ENCODE data around the gene OR4X1.
"Not testable (repeated sequence)": the region's sequence is repeated elsewhere in the genome, so short reads cannot be mapped to it uniquely, and the experiment has no call there.

Gene OR4X1

GRCh38 chr11:48263423-48263911 lies at the start of gene OR4X1:
Gene OR4X1, plus strand, starts transcription at chr11:48263861. Its CDS starts 0 bp downstream, at chr11:48263861.
- DNase-seq (ENCODE audit: low read depth) = no peak

DNA sequence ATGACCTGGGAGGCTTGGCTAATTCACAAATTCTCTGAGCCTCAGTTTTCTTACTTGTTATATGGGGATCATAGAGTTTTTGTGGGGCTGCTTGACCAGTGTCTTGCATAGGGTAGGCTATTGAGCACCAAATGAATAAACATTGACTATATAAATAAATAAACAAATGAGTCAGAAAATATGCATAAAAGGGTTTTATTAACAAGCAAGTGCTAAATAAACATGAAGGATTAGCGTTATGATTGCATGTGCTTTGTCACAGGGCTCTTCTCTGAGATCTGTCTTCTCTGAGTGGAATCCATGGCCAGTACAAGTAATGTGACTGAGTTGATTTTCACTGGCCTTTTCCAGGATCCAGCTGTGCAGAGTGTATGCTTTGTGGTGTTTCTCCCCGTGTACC lies 47.2 kb upstream of the OR4X1 start, which contains the start of gene OR4B1:
TSS of gene OR4B1 (plus strand) at position 301 of the 400 bp plus-strand sequence. CDS start at position 301, 0 bp downstream.
- DNase-seq (ENCODE audit: low read depth) = no peak

DNA sequence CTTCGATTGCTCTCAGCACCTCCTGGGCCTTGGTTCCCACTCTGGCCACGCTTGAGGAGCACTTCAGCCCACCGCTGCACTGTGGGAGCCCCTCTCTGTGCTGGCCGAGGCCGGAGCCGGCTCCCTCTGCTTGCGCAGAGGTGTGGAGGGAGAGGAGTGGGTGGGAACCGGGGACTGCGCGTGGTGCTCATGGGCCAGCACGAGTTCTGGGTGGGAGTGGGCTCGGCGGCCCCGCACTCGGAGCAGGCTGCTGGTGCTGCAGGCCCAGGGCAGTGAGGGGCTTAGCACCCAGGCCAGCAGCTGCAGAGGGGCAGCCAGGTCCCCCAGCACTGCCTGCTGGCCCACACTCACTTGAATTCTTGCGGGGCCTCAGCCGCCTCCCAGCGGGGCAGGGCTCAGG lies 34.9 kb upstream of the OR4X1 start:
- no peak for DNase-seq (ENCODE audit: low read depth)

DNA sequence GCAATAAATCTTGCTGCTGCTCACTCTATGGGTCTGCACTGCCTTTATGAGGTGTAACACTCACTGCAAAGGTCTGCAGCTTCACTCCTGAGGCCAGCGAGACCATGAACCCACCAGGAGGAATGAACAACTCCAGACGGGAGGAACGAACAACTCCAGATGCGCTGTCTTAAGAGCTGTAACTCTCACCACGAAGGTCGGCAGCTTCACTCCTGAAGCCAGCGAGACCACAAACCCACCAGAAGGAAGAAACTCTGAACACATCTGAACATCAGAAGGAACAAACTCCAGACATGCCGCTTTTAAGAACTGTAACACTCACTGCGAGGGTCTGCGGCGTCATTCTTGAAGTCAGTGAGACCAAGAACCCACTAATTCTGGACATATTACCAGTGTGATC lies 33.6 kb upstream of the OR4X1 start:
- not testable (repeated sequence) for DNase-seq (ENCODE audit: low read depth)

DNA sequence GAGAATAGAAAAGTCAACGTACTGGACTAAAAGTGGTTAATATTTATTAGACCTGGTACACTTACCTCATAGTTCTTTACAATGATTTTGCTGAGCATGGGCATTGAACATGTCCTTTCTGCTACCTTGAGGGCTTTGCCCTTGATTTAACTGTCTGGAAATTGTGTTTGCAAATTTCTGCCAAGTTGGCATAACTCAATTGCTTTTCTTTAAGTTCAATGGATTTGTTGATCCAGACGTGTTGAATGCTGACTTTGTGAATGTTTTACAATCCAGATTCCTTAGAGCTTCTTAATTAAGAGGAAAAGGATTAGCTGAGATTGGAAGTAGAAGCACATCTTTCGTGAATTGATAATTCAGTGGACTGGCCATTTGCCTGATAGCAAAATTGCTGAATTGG lies 25.9 kb upstream of the OR4X1 start:
- DNase-seq (ENCODE audit: low read depth) = no peak

- DNase-seq (ENCODE audit: low read depth) = no peak
Measured at GRCh38 chr11:48242501-48242900, 21.2 kb upstream of the OR4X1 start.

DNA sequence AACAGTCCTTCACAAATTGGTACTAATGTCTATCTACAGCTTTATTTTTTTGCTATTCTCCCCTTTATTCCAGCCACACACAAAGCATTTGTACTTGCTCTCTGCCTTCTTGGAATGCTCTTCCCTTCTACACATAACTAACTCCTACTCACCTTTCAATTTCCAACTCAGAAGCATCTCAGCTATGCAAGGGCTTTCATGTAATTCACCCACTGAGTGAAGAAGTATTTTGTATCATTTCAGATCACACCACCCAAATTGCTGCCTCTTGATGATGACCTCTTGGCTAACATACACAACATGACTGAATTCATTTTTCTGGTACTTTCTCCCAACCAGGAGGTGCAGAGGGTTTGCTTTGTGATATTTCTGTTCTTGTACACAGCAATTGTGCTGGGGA lies 18.9 kb upstream of the OR4X1 start, which contains the start of gene OR4X2:
TSS of gene OR4X2 (plus strand) at position 301 of the 400 bp plus-strand sequence. CDS start at position 301, 0 bp downstream.
- no peak for DNase-seq (ENCODE audit: low read depth)

DNA sequence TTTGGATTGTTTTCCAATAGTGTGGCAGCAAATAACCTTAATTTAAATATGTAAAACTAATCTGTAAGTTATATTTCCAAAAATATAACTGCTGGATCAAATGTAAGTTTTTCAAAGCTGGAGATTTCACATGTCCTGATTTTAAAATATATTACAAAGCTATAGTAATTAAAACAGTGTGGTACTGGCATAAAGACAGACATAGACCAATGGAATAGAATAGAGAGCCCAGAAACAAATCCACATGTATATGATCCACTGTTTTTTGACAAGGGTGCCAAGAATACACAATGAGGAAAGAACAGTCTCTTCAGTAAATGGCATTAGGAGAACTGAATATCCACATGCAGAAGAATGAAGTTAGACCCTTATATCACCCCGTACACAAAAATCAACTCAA lies 14.8 kb upstream of the OR4X1 start:
- DNase-seq (ENCODE audit: low read depth) = no peak

DNA sequence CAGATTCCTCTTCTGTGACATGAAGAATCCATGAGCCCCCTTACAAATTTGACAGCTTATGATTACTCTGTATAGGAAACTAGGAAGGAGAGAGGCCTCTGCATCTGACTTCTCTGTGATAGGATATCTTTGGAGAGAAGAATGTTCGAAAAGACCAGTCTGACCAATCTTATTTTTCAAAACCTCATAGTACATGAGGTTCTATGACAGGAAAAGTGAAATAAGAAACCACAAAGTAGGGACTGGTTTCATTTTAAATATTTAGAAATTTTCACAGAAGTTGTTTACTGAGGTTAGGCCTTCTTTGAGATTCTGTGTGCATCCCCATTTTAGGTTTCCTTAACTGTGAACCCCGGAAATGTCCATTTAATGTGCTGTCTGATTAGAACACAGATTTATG lies 2.1 kb upstream of the OR4X1 start:
- DNase-seq (ENCODE audit: low read depth) = no peak

GRCh38 chr11:48270621-48271020 lies 7.0 kb downstream of the OR4X1 start:
- no peak for DNase-seq (ENCODE audit: low read depth)

- DNase-seq (ENCODE audit: low read depth) = no peak
Measured at GRCh38 chr11:48272606-48273005, 8.9 kb downstream of the OR4X1 start.

DNA sequence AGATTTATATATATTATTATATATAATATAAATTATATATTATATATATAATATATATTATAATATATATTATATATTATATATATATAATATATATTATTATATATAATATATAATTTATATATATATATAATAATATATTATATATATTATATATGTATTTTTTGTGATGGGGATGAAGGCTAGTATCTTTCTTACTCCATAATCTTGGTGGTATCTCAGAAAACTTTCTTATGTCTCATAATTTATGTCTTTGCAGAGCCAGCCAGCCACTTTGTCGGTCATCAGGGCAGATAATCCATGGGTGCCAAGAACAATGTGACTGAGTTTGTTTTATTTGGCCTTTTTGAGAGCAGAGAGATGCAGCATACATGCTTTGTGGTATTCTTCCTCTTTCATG lies 42.3 kb downstream of the OR4X1 start, which contains the start of gene OR4S1:
TSS of gene OR4S1 (plus strand) at position 301 of the 400 bp plus-strand sequence. CDS start at position 301, 0 bp downstream.
- DNase-seq (ENCODE audit: low read depth) = no peak

DNA sequence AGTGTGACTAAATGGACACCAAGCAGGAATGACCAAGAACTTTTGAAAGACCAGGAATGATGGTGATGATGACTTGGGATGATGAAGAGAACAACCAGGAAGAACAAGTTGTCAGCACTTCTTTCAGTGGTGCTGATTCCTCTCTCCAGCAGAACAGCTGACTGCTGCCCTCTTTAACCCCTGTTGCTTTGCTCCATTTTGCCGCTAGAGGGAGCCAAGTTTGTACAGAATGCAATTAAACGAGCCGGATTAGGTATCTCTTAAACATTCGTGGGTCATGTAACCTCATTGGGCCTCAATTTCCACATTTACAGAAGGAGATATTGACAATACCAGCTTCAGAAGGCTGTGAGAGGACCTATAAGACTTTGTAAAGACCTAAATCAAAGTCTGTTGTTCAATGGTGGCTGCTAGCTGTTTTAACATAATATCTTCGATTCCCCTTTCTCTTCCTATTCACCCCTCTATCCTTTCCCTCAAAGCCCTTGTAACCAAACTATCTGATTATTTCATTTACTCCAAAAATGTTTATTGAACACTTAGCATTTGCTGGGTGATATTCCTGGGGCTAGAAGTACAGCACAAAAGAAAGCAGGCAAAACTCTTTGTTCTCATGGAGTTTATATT lies 44.2 kb downstream of the OR4X1 start:
- peak; percentile 8 for DNase-seq (ENCODE audit: low read depth)

DNA sequence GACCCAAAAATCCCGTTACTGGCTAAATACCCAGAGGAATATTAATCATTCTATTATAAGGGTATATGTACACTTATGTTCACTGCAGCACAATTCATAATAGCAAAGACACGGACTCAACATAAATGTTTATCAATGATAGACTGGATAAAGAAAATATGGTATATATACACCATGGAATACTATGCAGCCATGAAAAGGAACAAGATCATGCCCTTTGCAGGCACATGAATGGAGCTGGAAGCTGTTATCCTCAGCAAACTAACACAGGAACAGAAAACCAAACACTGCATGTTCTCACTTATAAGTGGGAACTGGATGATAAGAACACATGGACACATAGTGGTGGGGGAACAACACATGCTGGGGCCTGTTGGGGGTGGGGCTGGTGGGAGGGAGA lies 49.9 kb downstream of the OR4X1 start:
- not testable (repeated sequence) for DNase-seq (ENCODE audit: low read depth)

Data from non-pigmented ciliary epithelial cell (primary cell).